ENCODE measurements around the gene COL7A1. TPM values are rescaled to one million over a fixed set of nuclear protein-coding genes. Genes with fewer than 3 reads are reported as not detected.

COL7A1 gene
- total and polyA plus RNA-seq, 2 experiments from 2014 or later = 4.0 to 7.9 TPM

DNA sequence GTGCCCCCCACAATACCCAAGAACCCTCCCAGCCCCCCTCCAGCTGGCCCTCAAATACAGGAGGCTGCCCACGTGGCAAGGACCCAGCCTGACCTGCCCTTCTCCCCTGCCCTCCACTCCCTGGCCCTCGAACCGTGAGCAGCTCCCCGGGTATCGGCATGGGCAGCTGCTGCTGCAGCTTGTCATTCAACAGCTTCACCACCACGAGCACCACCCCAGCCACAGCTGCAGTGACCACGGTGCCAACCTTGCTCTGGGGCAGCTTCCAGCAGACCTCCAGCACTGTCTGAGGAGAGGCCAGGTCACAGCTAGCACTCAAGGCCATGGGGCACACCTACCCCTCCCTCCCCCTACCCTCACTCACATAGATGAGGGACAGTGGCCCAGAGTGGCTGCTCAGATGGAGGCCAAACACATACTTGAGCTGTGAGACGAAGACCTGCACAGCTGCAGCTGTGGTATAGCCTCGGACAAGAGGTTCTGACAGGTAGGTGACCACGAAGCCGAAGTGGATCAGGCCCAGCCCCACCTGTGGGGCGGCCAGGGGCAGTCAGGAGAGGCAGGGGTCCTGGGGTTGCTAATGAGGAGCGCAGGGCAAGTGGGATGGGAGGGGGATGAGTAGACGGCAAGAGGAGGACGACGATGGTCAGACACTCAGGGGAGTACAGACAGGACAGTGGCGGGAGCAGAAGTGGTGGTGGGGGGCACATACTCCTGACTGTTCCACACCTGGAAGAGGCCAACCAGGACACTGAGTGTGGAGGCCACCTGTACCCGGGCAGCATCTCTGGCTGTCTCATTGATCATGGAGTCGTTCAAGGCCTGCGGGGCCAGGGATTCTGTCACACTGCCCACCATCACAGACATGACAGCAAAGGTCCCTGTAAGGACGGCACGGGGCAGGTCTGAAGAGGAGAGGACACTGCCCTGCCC is 36.7 kb upstream of the COL7A1 start:
- Histone ChIP-seq H4K20me1 (replicated peaks; ENCODE audit: insufficient read depth) (peaks cover 5% of the 10 kb centered on the region), H3F3A (replicated peaks; ENCODE audit: low read depth) (peaks cover 3% of the 10 kb centered on the region; the same call in 1 of the 2 replicates), H3K79me2 (replicated peaks; ENCODE audit: insufficient read depth) (peaks cover 10% of the 10 kb centered on the region), H3K4me3 (no peak overlapping the region), H3K27ac (ENCODE audit: low read depth) (no peak overlapping the region), H3K36me3 (ENCODE audit: insufficient read depth) (peaks cover 11% of the 10 kb centered on the region; the same call in 1 of the 2 replicates), H3K27me3 (ENCODE audit: insufficient read depth) (no peaks in the 10 kb centered on the region), H2AFZ (no peak overlapping the region), H3K4me1 (ENCODE audit: insufficient read depth) (peaks cover 7% of the 10 kb centered on the region), H3K9me2 (ENCODE audit: insufficient read depth) (no peaks in the 10 kb centered on the region), H3K4me2 (no peak overlapping the region)
- H3K27me3 Mint-ChIP-seq (ENCODE audit: insufficient read depth, low read depth, poor library complexity) = peaks cover 9% of the 10 kb centered on the region
- DNase-seq (ENCODE audit: low spot score) = no peak
- no peak overlapping the region for H3K27ac Mint-ChIP-seq
- peaks cover 17% of the 10 kb centered on the region for H3K4me1 Mint-ChIP-seq
- H3K9me3 Mint-ChIP-seq = no peaks in the 10 kb centered on the region
- no peak for ATAC-seq
- H3K4me3 Mint-ChIP-seq = no peak overlapping the region
- peaks cover 53% of the 10 kb centered on the region for H3K36me3 Mint-ChIP-seq (ENCODE audit: low read depth)
- TF ChIP-seq NANOG (IDR thresholded peaks at IDR 0.05; ENCODE audit: borderline replicate concordance) (no peak), POLR2AphosphoS5 (IDR thresholded peaks at IDR 0.05; ENCODE audit: low read depth) (no peak), EZH2phosphoT487 (IDR thresholded peaks at IDR 0.05; ENCODE audit: unreplicated experiment) (no peak), ZNF114 (CRISPR knock-in tag; IDR thresholded peaks at IDR 0.05) (no peak), EZH2 (IDR thresholded peaks at IDR 0.05; ENCODE audit: low read depth, unreplicated experiment) (no peak), JUNB (IDR thresholded peaks at IDR 0.05; ENCODE audit: unreplicated experiment) (no peak), CREB1 (CRISPR knock-in tag; IDR thresholded peaks at IDR 0.05; ENCODE audit: low read depth) (no peak), STAT1 (IDR thresholded peaks at IDR 0.05; ENCODE audit: unreplicated experiment) (no peak), ZNF331 (CRISPR knock-in tag; IDR thresholded peaks at IDR 0.05; ENCODE audit: low read depth) (no peak)
- TF ChIP-seq, protein P1, sequence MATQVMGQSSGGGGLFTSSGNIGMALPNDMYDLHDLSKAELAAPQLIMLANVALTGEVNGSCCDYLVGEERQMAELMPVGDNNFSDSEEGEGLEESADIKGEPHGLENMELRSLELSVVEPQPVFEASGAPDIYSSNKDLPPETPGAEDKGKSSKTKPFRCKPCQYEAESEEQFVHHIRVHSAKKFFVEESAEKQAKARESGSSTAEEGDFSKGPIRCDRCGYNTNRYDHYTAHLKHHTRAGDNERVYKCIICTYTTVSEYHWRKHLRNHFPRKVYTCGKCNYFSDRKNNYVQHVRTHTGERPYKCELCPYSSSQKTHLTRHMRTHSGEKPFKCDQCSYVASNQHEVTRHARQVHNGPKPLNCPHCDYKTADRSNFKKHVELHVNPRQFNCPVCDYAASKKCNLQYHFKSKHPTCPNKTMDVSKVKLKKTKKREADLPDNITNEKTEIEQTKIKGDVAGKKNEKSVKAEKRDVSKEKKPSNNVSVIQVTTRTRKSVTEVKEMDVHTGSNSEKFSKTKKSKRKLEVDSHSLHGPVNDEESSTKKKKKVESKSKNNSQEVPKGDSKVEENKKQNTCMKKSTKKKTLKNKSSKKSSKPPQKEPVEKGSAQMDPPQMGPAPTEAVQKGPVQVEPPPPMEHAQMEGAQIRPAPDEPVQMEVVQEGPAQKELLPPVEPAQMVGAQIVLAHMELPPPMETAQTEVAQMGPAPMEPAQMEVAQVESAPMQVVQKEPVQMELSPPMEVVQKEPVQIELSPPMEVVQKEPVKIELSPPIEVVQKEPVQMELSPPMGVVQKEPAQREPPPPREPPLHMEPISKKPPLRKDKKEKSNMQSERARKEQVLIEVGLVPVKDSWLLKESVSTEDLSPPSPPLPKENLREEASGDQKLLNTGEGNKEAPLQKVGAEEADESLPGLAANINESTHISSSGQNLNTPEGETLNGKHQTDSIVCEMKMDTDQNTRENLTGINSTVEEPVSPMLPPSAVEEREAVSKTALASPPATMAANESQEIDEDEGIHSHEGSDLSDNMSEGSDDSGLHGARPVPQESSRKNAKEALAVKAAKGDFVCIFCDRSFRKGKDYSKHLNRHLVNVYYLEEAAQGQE (IDR thresholded peaks at IDR 0.05; ENCODE audit: unreplicated experiment) = no peak
- TF ChIP-seq, protein P2, sequence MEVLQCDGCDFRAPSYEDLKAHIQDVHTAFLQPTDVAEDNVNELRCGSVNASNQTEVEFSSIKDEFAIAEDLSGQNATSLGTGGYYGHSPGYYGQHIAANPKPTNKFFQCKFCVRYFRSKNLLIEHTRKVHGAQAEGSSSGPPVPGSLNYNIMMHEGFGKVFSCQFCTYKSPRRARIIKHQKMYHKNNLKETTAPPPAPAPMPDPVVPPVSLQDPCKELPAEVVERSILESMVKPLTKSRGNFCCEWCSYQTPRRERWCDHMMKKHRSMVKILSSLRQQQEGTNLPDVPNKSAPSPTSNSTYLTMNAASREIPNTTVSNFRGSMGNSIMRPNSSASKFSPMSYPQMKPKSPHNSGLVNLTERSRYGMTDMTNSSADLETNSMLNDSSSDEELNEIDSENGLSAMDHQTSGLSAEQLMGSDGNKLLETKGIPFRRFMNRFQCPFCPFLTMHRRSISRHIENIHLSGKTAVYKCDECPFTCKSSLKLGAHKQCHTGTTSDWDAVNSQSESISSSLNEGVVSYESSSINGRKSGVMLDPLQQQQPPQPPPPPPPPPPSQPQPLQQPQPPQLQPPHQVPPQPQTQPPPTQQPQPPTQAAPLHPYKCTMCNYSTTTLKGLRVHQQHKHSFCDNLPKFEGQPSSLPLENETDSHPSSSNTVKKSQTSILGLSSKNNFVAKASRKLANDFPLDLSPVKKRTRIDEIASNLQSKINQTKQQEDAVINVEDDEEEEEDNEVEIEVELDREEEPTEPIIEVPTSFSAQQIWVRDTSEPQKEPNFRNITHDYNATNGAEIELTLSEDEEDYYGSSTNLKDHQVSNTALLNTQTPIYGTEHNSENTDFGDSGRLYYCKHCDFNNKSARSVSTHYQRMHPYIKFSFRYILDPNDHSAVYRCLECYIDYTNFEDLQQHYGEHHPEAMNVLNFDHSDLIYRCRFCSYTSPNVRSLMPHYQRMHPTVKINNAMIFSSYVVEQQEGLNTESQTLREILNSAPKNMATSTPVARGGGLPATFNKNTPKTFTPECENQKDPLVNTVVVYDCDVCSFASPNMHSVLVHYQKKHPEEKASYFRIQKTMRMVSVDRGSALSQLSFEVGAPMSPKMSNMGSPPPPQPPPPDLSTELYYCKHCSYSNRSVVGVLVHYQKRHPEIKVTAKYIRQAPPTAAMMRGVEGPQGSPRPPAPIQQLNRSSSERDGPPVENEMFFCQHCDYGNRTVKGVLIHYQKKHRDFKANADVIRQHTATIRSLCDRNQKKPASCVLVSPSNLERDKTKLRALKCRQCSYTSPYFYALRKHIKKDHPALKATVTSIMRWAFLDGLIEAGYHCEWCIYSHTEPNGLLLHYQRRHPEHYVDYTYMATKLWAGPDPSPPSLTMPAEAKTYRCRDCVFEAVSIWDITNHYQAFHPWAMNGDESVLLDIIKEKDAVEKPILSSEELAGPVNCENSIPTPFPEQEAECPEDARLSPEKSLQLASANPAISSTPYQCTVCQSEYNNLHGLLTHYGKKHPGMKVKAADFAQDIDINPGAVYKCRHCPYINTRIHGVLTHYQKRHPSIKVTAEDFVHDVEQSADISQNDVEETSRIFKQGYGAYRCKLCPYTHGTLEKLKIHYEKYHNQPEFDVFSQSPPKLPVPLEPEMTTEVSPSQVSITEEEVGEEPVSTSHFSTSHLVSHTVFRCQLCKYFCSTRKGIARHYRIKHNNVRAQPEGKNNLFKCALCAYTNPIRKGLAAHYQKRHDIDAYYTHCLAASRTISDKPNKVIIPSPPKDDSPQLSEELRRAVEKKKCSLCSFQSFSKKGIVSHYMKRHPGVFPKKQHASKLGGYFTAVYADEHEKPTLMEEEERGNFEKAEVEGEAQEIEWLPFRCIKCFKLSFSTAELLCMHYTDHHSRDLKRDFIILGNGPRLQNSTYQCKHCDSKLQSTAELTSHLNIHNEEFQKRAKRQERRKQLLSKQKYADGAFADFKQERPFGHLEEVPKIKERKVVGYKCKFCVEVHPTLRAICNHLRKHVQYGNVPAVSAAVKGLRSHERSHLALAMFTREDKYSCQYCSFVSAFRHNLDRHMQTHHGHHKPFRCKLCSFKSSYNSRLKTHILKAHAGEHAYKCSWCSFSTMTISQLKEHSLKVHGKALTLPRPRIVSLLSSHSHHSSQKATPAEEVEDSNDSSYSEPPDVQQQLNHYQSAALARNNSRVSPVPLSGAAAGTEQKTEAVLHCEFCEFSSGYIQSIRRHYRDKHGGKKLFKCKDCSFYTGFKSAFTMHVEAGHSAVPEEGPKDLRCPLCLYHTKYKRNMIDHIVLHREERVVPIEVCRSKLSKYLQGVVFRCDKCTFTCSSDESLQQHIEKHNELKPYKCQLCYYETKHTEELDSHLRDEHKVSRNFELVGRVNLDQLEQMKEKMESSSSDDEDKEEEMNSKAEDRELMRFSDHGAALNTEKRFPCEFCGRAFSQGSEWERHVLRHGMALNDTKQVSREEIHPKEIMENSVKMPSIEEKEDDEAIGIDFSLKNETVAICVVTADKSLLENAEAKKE (CRISPR knock-in tag; IDR thresholded peaks at IDR 0.05) = no peak
- TF ChIP-seq, protein P3, sequence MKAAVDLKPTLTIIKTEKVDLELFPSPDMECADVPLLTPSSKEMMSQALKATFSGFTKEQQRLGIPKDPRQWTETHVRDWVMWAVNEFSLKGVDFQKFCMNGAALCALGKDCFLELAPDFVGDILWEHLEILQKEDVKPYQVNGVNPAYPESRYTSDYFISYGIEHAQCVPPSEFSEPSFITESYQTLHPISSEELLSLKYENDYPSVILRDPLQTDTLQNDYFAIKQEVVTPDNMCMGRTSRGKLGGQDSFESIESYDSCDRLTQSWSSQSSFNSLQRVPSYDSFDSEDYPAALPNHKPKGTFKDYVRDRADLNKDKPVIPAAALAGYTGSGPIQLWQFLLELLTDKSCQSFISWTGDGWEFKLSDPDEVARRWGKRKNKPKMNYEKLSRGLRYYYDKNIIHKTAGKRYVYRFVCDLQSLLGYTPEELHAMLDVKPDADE (IDR thresholded peaks at IDR 0.05) = no peak
- TF ChIP-seq, protein P4, sequence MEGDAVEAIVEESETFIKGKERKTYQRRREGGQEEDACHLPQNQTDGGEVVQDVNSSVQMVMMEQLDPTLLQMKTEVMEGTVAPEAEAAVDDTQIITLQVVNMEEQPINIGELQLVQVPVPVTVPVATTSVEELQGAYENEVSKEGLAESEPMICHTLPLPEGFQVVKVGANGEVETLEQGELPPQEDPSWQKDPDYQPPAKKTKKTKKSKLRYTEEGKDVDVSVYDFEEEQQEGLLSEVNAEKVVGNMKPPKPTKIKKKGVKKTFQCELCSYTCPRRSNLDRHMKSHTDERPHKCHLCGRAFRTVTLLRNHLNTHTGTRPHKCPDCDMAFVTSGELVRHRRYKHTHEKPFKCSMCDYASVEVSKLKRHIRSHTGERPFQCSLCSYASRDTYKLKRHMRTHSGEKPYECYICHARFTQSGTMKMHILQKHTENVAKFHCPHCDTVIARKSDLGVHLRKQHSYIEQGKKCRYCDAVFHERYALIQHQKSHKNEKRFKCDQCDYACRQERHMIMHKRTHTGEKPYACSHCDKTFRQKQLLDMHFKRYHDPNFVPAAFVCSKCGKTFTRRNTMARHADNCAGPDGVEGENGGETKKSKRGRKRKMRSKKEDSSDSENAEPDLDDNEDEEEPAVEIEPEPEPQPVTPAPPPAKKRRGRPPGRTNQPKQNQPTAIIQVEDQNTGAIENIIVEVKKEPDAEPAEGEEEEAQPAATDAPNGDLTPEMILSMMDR (conservative IDR thresholded peaks at IDR 0.05; ENCODE audit: low read depth in 2 of 2) = no peak
